ENCODE results near the gene JAZF1. TPM values are rescaled to one million over a fixed set of nuclear protein-coding genes. Genes with fewer than 3 reads are reported as not detected.

The JAZF1 gene
- total and polyA plus RNA-seq, 2 of the 4 experiments (the other 2 are of a cell fraction): 8.4 to 10.5 TPM

GRCh38 chr7:28107960-28108359 is 72.6 kb downstream of the JAZF1 start:
- 72% methylated on average over 2 of the region's 3 CpGs; no CpG with 5 or more reads in 1 of the 2 experiments for WGBS, 2 experiments (ENCODE audit: extremely low coverage in 2 of 2, insufficient read length in 1 of 2)
- peak overlapping the region in 1 of 2 experiments; percentile 20; a peak in 2 of 4 replicates for H4K8ac ChIP-seq (ENCODE audit: low read depth in 2 of 2, low read length in 2 of 2)
- TF ChIP-seq SMC3 (IDR thresholded peaks at IDR 0.05; ENCODE audit: low read depth, low read length) (no peak), FOS (IDR thresholded peaks at IDR 0.05; ENCODE audit: low read depth, low read length) (no peak), RCOR1 (IDR thresholded peaks at IDR 0.05; ENCODE audit: insufficient replicate concordance, low read length) (no peak), POLR2A (IDR thresholded peaks at IDR 0.05; ENCODE audit: low read depth, low read length) (no peak), RAD21 (IDR thresholded peaks at IDR 0.05; ENCODE audit: low read length) (no peak), CEBPB (IDR thresholded peaks at IDR 0.05; ENCODE audit: low read depth, low read length) (no peak), RFX5 (IDR thresholded peaks at IDR 0.05; ENCODE audit: low read depth, low read length) (no peak)
- TF ChIP-seq, protein P1, sequence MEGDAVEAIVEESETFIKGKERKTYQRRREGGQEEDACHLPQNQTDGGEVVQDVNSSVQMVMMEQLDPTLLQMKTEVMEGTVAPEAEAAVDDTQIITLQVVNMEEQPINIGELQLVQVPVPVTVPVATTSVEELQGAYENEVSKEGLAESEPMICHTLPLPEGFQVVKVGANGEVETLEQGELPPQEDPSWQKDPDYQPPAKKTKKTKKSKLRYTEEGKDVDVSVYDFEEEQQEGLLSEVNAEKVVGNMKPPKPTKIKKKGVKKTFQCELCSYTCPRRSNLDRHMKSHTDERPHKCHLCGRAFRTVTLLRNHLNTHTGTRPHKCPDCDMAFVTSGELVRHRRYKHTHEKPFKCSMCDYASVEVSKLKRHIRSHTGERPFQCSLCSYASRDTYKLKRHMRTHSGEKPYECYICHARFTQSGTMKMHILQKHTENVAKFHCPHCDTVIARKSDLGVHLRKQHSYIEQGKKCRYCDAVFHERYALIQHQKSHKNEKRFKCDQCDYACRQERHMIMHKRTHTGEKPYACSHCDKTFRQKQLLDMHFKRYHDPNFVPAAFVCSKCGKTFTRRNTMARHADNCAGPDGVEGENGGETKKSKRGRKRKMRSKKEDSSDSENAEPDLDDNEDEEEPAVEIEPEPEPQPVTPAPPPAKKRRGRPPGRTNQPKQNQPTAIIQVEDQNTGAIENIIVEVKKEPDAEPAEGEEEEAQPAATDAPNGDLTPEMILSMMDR (conservative IDR thresholded peaks at IDR 0.05; ENCODE audit: low read depth, low read length): no peak
- TF ChIP-seq, protein P2, sequence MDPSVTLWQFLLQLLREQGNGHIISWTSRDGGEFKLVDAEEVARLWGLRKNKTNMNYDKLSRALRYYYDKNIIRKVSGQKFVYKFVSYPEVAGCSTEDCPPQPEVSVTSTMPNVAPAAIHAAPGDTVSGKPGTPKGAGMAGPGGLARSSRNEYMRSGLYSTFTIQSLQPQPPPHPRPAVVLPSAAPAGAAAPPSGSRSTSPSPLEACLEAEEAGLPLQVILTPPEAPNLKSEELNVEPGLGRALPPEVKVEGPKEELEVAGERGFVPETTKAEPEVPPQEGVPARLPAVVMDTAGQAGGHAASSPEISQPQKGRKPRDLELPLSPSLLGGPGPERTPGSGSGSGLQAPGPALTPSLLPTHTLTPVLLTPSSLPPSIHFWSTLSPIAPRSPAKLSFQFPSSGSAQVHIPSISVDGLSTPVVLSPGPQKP (IDR thresholded peaks at IDR 0.05; ENCODE audit: borderline replicate concordance, low read depth, low read length): no peak
- no peak overlapping the region for H3K56ac ChIP-seq (ENCODE audit: extremely low read depth, insufficient read depth, low read length)
- H2AFZ ChIP-seq (replicated peaks; ENCODE audit: low read length, poor library complexity): no peak overlapping the region
- peak overlapping the region; percentile 22; the same call in 1 of the 2 replicates for H3K14ac ChIP-seq (replicated peaks; ENCODE audit: low read depth, low read length)
- dilution Hi-C loops (cut with HindIII; ENCODE audit: low sequenced_read_pairs, unreplicated experiment): no loop called here
- H2BK5ac ChIP-seq (ENCODE audit: low read depth, low read length, poor library complexity, severe bottlenecking): no peak overlapping the region
- no peaks in the 10 kb centered on the region for H3K9me3 ChIP-seq (ENCODE audit: control insufficient read depth, insufficient read depth, low read length)
- H3K79me1 ChIP-seq (ENCODE audit: low read depth in 1 of 2, low read length in 2 of 2): peaks cover 36 to 65% of the 10 kb centered on the region in 2 experiments
- H2BK15ac ChIP-seq (ENCODE audit: low read depth, low read length): no peak overlapping the region
- H2AK9ac ChIP-seq (replicated peaks; ENCODE audit: low read depth, low read length, poor library complexity): no peak overlapping the region
- H3K23ac ChIP-seq (ENCODE audit: low read depth, low read length): no peak overlapping the region
- peaks cover 29% of the 10 kb centered on the region for H3K9me1 ChIP-seq (ENCODE audit: insufficient read depth, low read length)
- H3K27ac ChIP-seq (ENCODE audit: insufficient read depth, low read length): no peak overlapping the region
- H3K4me1 ChIP-seq (ENCODE audit: control insufficient read depth, insufficient read depth, low read length): peaks cover 36% of the 10 kb centered on the region
- no peaks in the 10 kb centered on the region for H3K27me3 ChIP-seq (ENCODE audit: control insufficient read depth, insufficient read depth, low read length)
- POLR2A ChIA-PET (ENCODE audit: unreplicated experiment): no interaction called here
- H3K9ac ChIP-seq (ENCODE audit: low read depth, low read length): no peak overlapping the region
- peak overlapping the region; percentile 59; the same call in 1 of the 2 replicates for H4K5ac ChIP-seq (ENCODE audit: low read depth, low read length)
- no peak overlapping the region for H2BK20ac ChIP-seq (ENCODE audit: low read depth, low read length)
- ATAC-seq (ENCODE audit: low read depth) (no peak), DNase-seq (no peak)
- H4K91ac ChIP-seq (ENCODE audit: insufficient read depth, low read depth, low read length): 0 out of 2 replicates have a peak overlapping the region, but pooled peaks have one; percentile 0
- H4K20me1 ChIP-seq (ENCODE audit: insufficient read depth, low read length): peaks cover 27% of the 10 kb centered on the region
- H3K4me2 ChIP-seq (ENCODE audit: low read depth, low read length): no peak overlapping the region
- peak overlapping the region; percentile 50 for H3K18ac ChIP-seq (ENCODE audit: low read depth, low read length)
- peak overlapping the region; percentile 19; the same call in 1 of the 2 replicates for H3K4ac ChIP-seq (ENCODE audit: low read depth, low read length)
- in situ Hi-C loops (cut with MboI; ENCODE audit: low sequenced_read_pairs): no loop called here
- H2AK5ac ChIP-seq (ENCODE audit: low read depth, low read length): no peak overlapping the region
- intact Hi-C loops (cut with micrococcal nuclease): loop anchor here (2.0 to 5.0 kb wide), 2 partner anchors 59 to 164 kb away; no protein-coding TSS in a partner anchor
- CTCF ChIA-PET: no interaction called here
- H3K36me3 ChIP-seq (ENCODE audit: control insufficient read depth, insufficient read depth, low read length): no peaks in the 10 kb centered on the region
- no TSS peak for BruUV-seq (replicated peaks)
- H2BK120ac ChIP-seq (ENCODE audit: low read depth, low read length): no peak overlapping the region
- H3K4me3 ChIP-seq (ENCODE audit: insufficient read depth, low read depth, low read length): no peak overlapping the region

All from IMR-90 (cell line).